ENCODE measurements around the gene CHMP5.

CHMP5 gene

DNA sequence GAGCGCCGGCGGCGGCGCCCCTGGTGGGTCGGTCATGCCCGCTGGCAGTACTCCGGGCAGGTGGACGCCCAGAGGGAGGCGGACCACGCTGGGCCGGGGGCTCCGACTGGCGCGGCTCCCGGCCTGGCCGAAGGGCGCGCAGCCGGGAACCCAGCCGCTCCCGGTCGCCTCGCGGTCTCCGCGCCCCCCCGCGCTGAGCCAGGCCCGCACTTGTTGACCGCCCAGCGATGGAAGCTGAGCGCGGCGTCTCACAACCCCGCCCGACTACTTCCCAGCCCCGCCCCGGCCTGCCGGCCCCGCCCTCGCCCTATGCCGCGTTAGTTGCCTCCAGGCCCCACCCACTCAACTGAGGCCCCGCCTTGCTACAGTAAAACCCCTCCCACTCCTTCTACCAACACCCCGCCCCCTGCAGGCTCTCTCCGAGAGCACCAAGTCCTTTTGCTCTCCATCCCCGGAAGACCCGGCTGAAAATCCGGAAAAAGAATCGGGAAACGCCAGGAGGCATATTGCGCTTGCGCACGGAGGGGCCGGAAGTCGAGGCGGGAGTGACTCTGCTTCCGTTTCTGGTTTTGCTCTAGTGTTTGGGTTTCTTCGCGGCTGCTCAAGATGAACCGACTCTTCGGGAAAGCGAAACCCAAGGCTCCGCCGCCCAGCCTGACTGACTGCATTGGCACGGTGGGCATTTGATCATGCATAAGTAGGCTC, at the start of gene CHMP5, which contains the start of gene BAG1:
Gene CHMP5 (plus strand): TSS at position 577 of the 705 bp plus-strand sequence. CDS start 30 bp downstream, at position 607.
Gene BAG1 (minus strand): TSS at position 236 of the 705 bp plus-strand sequence.
- H3K36me3 ChIP-seq (ENCODE audit: insufficient read depth), result peaks cover 7% of the 10 kb centered on the region; the same call in 1 of the 2 replicates
- H2AFZ ChIP-seq (ENCODE audit: low read depth), result peak within 1 kb of the TSS; percentile 78
- peaks cover 36% of the 10 kb centered on the region for H3K79me2 ChIP-seq (ENCODE audit: insufficient read depth, low read depth)
- H3K4me2 ChIP-seq, result peak within 1 kb of the TSS; percentile 96
- peak within 1 kb of the TSS; percentile 58 for H3K27ac ChIP-seq
- H3K27me3 ChIP-seq (ENCODE audit: insufficient read depth, low read depth), result no peaks in the 10 kb centered on the region
- TF ChIP-seq CTCF (conservative IDR thresholded peaks at IDR 0.05; ENCODE audit: low read depth, low read length), result no peak
- H3K4me1 ChIP-seq (ENCODE audit: low read depth, poor library complexity, severe bottlenecking), result peaks cover 30% of the 10 kb centered on the region
- H3K9ac ChIP-seq, result peak within 1 kb of the TSS; percentile 83
- peak within 1 kb of the TSS; percentile 34 for H3K4me3 ChIP-seq (IDR thresholded peaks at IDR 0.05; ENCODE audit: insufficient read depth, low read depth, low read length)
- no peaks in the 10 kb centered on the region for H4K20me1 ChIP-seq (ENCODE audit: insufficient read depth)

DNA sequence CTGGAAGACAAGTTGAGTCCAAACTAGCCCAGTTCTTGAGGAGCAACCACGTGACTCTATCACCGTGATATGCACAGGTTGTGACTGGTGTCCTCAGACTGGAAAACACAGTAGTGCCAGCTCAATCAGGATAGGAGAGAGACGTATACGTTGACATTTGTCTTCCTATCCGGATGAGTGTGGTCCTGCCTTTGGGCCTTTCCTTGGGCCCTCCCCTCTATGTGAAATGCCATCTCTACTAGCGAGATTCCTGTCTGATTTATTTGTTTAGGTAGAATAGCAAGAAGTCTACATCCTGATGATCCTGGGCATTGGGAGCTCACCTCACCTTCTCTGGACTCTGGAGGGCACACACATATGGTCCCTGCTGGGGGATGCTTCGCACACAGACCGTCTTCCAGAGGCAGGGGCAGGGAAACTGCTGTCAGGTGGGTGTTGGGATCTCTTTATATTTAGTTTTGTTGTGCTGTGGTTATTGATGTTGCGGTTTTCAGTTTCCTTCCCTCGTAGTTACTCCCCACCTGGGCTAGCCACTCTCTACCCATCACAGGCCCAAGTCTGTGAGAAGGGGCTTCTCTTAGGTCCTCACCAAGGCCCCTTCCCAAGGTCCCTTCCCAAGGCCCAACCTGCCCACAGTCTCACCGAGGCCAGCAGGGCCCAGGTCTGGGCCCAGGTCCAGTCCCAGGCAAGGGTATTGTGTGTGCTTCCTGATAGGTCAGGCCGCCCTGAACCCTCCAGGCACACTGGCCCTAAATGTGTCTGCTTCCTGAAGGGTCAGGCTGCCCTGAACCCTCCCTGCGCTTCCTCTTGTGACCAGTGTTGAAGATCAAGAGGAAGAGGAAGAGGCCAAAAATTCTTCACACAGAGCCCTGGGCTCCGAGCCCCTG, 43.9 kb upstream of the CHMP5 start:
- peaks cover 47% of the 10 kb centered on the region for H3K4me1 ChIP-seq (ENCODE audit: low read depth, poor library complexity, severe bottlenecking)
- H4K20me1 ChIP-seq (ENCODE audit: insufficient read depth), result no peaks in the 10 kb centered on the region
- no peak for TF ChIP-seq CTCF (conservative IDR thresholded peaks at IDR 0.05; ENCODE audit: low read depth, low read length)
- H3K9ac ChIP-seq, result no peak overlapping the region; the same call in 1 of the 2 replicates
- no peaks in the 10 kb centered on the region for H3K27me3 ChIP-seq (ENCODE audit: insufficient read depth, low read depth)
- H3K79me2 ChIP-seq (ENCODE audit: insufficient read depth, low read depth), result no peaks in the 10 kb centered on the region
- H3K4me3 ChIP-seq (IDR thresholded peaks at IDR 0.05; ENCODE audit: insufficient read depth, low read depth, low read length), result no peak overlapping the region
- H3K4me2 ChIP-seq, result peak overlapping the region; percentile 87
- no peaks in the 10 kb centered on the region for H3K36me3 ChIP-seq (ENCODE audit: insufficient read depth)
- H2AFZ ChIP-seq (ENCODE audit: low read depth), result peak overlapping the region; percentile 37
- H3K27ac ChIP-seq, result peak overlapping the region; percentile 6; the same call in 1 of the 2 replicates

DNA sequence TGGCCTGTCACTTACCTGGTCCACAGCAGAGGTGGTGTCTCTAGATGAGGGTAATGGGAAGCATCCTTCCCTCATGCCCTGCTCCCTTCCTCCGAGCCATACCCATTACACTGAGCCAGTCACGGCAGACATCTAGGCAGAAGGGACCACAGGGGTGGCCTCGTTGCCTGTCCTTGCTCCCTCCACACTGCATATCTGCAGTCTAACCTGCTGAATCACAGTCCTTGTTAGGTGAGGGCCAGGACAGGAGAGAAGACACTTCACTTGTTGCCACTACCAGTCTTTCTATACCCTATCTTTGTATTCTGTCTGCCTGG, 43.3 kb upstream of the CHMP5 start:
- Histone ChIP-seq H3K9ac (no peak overlapping the region; the same call in 1 of the 2 replicates), H2AFZ (ENCODE audit: low read depth) (peak overlapping the region; percentile 37), H3K4me3 (IDR thresholded peaks at IDR 0.05; ENCODE audit: insufficient read depth, low read depth, low read length) (no peak overlapping the region), H3K79me2 (ENCODE audit: insufficient read depth, low read depth) (no peaks in the 10 kb centered on the region), H3K4me1 (ENCODE audit: low read depth, poor library complexity, severe bottlenecking) (peaks cover 47% of the 10 kb centered on the region), H3K27me3 (ENCODE audit: insufficient read depth, low read depth) (no peaks in the 10 kb centered on the region), H3K27ac (peak overlapping the region; percentile 6; the same call in 1 of the 2 replicates), H3K4me2 (peak overlapping the region; percentile 87), H3K36me3 (ENCODE audit: insufficient read depth) (no peaks in the 10 kb centered on the region), H4K20me1 (ENCODE audit: insufficient read depth) (no peaks in the 10 kb centered on the region)
- no peak for TF ChIP-seq CTCF (conservative IDR thresholded peaks at IDR 0.05; ENCODE audit: low read depth, low read length)

- Histone ChIP-seq H3K4me2 (peak overlapping the region; percentile 87; the same call in 1 of the 2 replicates), H3K9ac (no peak overlapping the region), H3K79me2 (ENCODE audit: insufficient read depth, low read depth) (no peaks in the 10 kb centered on the region), H3K27me3 (ENCODE audit: insufficient read depth, low read depth) (no peaks in the 10 kb centered on the region), H2AFZ (ENCODE audit: low read depth) (no peak overlapping the region; the same call in 1 of the 2 replicates), H3K4me3 (IDR thresholded peaks at IDR 0.05; ENCODE audit: insufficient read depth, low read depth, low read length) (no peak overlapping the region), H3K27ac (no peak overlapping the region), H3K4me1 (ENCODE audit: low read depth, poor library complexity, severe bottlenecking) (peaks cover 47% of the 10 kb centered on the region), H3K36me3 (ENCODE audit: insufficient read depth) (no peaks in the 10 kb centered on the region), H4K20me1 (ENCODE audit: insufficient read depth) (no peaks in the 10 kb centered on the region)
- no peak for TF ChIP-seq CTCF (conservative IDR thresholded peaks at IDR 0.05; ENCODE audit: low read depth, low read length)
Measured at GRCh38 chr9:33222031-33222430, 42.8 kb upstream of the CHMP5 start.

All from KMS-11 (cell line).